Measurements from ENCODE around the gene POLR2J.
"Not testable (repeated sequence)": the region's sequence is repeated elsewhere in the genome, so short reads cannot be mapped to it uniquely, and the experiment has no call there.

Gene POLR2J

GRCh38 chr7:102478314-102479208, at the start of gene POLR2J:
Gene POLR2J, minus strand, starts transcription at chr7:102478922. Its CDS starts 62 bp downstream, at chr7:102478860.
- peak; percentile 81 to 97 for DNase-seq (ENCODE audit: low read depth in 2 of 2)

- DNase-seq (ENCODE audit: low read depth in 2 of 2): not testable (repeated sequence)
These were observed 49.4 kb upstream of the POLR2J start for GRCh38 chr7:102527822-102528793.

- not testable (repeated sequence) for DNase-seq (ENCODE audit: low read depth in 2 of 2)
These were observed 48.5 kb upstream of the POLR2J start for GRCh38 chr7:102527182-102527581.

- DNase-seq (ENCODE audit: low read depth in 2 of 2): not testable (repeated sequence)
These were observed 46.1 kb upstream of the POLR2J start for GRCh38 chr7:102524803-102525202.

GRCh38 chr7:102520797-102521196, 42.1 kb upstream of the POLR2J start:
- not testable (repeated sequence) for DNase-seq (ENCODE audit: low read depth in 2 of 2)

GRCh38 chr7:102517550-102518147, 38.9 kb upstream of the POLR2J start, which contains the start of gene RASA4B:
Gene RASA4B, minus strand, starts transcription at chr7:102517777. Its CDS starts 67 bp downstream, at chr7:102517710.
- not testable (repeated sequence) for DNase-seq (ENCODE audit: low read depth in 2 of 2)

GRCh38 chr7:102516951-102517350, 38.2 kb upstream of the POLR2J start:
- DNase-seq (ENCODE audit: low read depth in 2 of 2): not testable (repeated sequence)

- DNase-seq (ENCODE audit: low read depth in 2 of 2): not testable (repeated sequence)
These were observed 37.2 kb upstream of the POLR2J start for GRCh38 chr7:102515889-102516288.

GRCh38 chr7:102514881-102515721, 36.4 kb upstream of the POLR2J start:
- DNase-seq (ENCODE audit: low read depth in 2 of 2): not testable (repeated sequence)

- DNase-seq (ENCODE audit: low read depth in 2 of 2): not testable (repeated sequence)
These were observed 34.0 kb upstream of the POLR2J start for GRCh38 chr7:102512642-102513221.

GRCh38 chr7:102511860-102512522, 33.3 kb upstream of the POLR2J start:
- DNase-seq (ENCODE audit: low read depth in 2 of 2): not testable (repeated sequence)

- not testable (repeated sequence) for DNase-seq (ENCODE audit: low read depth in 2 of 2)
These were observed 31.9 kb upstream of the POLR2J start for GRCh38 chr7:102510575-102510974.

GRCh38 chr7:102507410-102508088, 28.8 kb upstream of the POLR2J start:
- not testable (repeated sequence) for DNase-seq (ENCODE audit: low read depth in 2 of 2)

- not testable (repeated sequence) for DNase-seq (ENCODE audit: low read depth in 2 of 2)
These were observed 26.8 kb upstream of the POLR2J start for GRCh38 chr7:102505298-102506185.

- not testable (repeated sequence) for DNase-seq (ENCODE audit: low read depth in 2 of 2)
These were observed 24.4 kb upstream of the POLR2J start for GRCh38 chr7:102503141-102503540.

- not testable (repeated sequence) for DNase-seq (ENCODE audit: low read depth in 2 of 2)
These were observed 19.6 kb upstream of the POLR2J start for GRCh38 chr7:102498321-102498720.

- DNase-seq (ENCODE audit: low read depth in 2 of 2): not testable (repeated sequence)
These were observed 18.6 kb upstream of the POLR2J start for GRCh38 chr7:102497308-102497707.

GRCh38 chr7:102496861-102497260, 18.1 kb upstream of the POLR2J start:
- DNase-seq (ENCODE audit: low read depth in 2 of 2): not testable (repeated sequence)

Data from stimulated activated CD4-positive, alpha-beta T cell treated with anti-CD3 and anti-CD28 coated beads, Interleukin-1b, Interleukin-23, amount 100 ng/mL, for 4 hours (primary cell).